ENCODE measurements around the gene COA8.

DNA sequence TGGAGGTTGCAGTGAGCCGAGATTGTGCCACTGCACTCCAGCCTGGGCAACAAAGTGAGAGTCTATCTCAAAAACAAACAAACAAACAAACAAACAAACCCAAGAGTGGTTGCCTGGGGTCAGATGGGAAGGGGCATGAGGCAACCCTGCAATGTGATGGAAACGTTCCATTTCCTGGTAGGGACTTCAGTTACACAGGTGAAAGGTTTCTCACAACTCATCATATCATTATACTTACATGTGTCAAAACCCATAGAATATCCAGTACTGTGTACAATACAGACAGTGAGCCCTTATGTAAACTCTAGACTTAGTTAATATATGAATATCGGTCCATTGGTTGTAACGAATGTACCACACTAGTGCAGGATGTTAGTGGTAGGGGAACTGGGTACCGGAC lies 59.1 kb downstream of the COA8 start:
- TF ChIP-seq EZH2 (IDR thresholded peaks at IDR 0.05; ENCODE audit: borderline replicate concordance, insufficient read depth, low read length, poor library complexity, severe bottlenecking) (no peak), TAF1 (IDR thresholded peaks at IDR 0.05; ENCODE audit: low read depth) (no peak), MXI1 (conservative IDR thresholded peaks at IDR 0.05; ENCODE audit: poor library complexity, severe bottlenecking) (no peak), POLR2AphosphoS5 (IDR thresholded peaks at IDR 0.05) (no peak), SMC3 (conservative IDR thresholded peaks at IDR 0.05; ENCODE audit: poor library complexity) (no peak), EP300 (conservative IDR thresholded peaks at IDR 0.05; ENCODE audit: poor library complexity, severe bottlenecking) (no peak)
- TF ChIP-seq, protein P1, sequence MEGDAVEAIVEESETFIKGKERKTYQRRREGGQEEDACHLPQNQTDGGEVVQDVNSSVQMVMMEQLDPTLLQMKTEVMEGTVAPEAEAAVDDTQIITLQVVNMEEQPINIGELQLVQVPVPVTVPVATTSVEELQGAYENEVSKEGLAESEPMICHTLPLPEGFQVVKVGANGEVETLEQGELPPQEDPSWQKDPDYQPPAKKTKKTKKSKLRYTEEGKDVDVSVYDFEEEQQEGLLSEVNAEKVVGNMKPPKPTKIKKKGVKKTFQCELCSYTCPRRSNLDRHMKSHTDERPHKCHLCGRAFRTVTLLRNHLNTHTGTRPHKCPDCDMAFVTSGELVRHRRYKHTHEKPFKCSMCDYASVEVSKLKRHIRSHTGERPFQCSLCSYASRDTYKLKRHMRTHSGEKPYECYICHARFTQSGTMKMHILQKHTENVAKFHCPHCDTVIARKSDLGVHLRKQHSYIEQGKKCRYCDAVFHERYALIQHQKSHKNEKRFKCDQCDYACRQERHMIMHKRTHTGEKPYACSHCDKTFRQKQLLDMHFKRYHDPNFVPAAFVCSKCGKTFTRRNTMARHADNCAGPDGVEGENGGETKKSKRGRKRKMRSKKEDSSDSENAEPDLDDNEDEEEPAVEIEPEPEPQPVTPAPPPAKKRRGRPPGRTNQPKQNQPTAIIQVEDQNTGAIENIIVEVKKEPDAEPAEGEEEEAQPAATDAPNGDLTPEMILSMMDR (IDR thresholded peaks at IDR 0.05; ENCODE audit: poor library complexity, severe bottlenecking) = no peak
- TF ChIP-seq, protein P2, sequence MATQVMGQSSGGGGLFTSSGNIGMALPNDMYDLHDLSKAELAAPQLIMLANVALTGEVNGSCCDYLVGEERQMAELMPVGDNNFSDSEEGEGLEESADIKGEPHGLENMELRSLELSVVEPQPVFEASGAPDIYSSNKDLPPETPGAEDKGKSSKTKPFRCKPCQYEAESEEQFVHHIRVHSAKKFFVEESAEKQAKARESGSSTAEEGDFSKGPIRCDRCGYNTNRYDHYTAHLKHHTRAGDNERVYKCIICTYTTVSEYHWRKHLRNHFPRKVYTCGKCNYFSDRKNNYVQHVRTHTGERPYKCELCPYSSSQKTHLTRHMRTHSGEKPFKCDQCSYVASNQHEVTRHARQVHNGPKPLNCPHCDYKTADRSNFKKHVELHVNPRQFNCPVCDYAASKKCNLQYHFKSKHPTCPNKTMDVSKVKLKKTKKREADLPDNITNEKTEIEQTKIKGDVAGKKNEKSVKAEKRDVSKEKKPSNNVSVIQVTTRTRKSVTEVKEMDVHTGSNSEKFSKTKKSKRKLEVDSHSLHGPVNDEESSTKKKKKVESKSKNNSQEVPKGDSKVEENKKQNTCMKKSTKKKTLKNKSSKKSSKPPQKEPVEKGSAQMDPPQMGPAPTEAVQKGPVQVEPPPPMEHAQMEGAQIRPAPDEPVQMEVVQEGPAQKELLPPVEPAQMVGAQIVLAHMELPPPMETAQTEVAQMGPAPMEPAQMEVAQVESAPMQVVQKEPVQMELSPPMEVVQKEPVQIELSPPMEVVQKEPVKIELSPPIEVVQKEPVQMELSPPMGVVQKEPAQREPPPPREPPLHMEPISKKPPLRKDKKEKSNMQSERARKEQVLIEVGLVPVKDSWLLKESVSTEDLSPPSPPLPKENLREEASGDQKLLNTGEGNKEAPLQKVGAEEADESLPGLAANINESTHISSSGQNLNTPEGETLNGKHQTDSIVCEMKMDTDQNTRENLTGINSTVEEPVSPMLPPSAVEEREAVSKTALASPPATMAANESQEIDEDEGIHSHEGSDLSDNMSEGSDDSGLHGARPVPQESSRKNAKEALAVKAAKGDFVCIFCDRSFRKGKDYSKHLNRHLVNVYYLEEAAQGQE (IDR thresholded peaks at IDR 0.05; ENCODE audit: borderline replicate concordance) = no peak
